Measurements from ENCODE around the gene LRTM2. TPM values are rescaled to one million over a fixed set of nuclear protein-coding genes. Genes with fewer than 3 reads are reported as not detected.

The LRTM2 gene
- total RNA-seq, 1 donor from 2014 or later = not detected

DNA sequence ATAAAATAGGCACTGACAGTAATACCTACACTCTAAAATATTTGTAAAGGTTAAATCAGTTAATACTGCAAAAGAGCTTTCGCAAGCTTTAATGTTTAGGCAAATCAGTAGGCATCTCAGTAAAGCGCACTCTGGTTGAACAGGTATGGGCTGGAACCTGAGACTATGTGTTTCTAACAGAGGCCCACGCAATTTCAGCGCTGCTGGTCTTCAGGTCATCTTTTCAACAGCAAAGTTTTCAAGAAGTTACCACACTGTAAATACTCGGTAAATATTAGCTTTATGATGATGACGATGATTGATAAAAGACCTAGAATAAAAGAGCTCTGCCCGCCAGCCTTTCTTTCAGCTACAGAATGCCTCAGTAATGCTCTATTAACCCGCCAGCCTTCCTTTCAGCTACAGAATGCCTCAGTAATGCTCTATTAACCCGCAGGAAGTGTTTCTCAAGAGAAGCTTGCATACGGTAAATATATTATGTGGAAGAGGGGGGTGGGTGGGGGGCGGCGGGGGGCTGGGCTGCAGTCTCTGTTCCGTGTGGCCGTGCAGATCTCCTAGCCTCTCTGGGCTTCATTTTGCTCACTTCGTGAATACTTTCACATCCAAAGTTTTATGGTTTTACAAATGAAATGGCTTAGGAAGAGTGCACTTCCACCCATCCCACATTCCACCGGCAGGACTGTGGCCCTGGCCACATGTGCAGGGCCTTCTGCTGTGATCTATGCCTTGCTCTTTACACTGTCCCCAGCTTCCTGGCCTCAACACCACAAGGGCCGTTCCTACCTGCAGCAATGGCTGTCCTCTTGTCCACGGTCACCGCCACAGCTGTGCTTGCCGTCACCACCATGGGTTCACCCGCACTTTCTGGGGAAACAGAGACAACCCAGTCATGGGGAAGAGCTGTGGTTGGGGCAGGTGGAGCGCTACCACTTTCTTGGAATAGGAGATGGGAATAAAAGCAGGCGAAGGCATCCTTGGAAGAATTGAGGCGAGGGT, 19.9 kb downstream of the LRTM2 start:
- DNase-seq (ENCODE audit: low read depth) = no peak
- H3K4me3 ChIP-seq (ENCODE audit: low read depth, low read length) = no peak overlapping the region
- TF ChIP-seq, protein P1, sequence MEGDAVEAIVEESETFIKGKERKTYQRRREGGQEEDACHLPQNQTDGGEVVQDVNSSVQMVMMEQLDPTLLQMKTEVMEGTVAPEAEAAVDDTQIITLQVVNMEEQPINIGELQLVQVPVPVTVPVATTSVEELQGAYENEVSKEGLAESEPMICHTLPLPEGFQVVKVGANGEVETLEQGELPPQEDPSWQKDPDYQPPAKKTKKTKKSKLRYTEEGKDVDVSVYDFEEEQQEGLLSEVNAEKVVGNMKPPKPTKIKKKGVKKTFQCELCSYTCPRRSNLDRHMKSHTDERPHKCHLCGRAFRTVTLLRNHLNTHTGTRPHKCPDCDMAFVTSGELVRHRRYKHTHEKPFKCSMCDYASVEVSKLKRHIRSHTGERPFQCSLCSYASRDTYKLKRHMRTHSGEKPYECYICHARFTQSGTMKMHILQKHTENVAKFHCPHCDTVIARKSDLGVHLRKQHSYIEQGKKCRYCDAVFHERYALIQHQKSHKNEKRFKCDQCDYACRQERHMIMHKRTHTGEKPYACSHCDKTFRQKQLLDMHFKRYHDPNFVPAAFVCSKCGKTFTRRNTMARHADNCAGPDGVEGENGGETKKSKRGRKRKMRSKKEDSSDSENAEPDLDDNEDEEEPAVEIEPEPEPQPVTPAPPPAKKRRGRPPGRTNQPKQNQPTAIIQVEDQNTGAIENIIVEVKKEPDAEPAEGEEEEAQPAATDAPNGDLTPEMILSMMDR (conservative IDR thresholded peaks at IDR 0.05; ENCODE audit: low read depth, low read length) = no peak

DNA sequence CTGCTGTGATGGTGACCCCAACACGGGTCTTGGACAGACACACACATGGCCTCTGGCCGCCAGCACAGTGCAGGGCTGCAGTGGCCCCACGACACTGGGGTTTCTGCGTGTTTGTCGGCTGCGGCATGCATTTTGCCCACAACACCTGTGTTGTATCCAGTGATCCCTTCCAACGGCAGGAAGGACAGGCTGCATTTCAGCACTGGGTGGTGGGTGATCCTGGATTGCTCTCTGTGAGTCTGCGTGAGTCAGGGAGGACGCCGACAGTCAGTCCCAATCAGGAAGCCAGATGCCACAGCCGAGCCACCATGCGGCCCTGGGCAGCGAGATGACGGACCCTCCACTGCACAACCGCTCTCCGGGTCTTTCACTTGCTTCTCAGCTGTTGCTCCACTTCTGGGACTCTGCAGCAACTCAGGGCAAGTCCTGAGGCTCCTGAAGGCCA, 20.6 kb downstream of the LRTM2 start:
- H3K4me3 ChIP-seq (ENCODE audit: low read depth, low read length) = no peak overlapping the region
- DNase-seq (ENCODE audit: low read depth) = no peak
- TF ChIP-seq, protein P1 (conservative IDR thresholded peaks at IDR 0.05; ENCODE audit: low read depth, low read length) = no peak

DNA sequence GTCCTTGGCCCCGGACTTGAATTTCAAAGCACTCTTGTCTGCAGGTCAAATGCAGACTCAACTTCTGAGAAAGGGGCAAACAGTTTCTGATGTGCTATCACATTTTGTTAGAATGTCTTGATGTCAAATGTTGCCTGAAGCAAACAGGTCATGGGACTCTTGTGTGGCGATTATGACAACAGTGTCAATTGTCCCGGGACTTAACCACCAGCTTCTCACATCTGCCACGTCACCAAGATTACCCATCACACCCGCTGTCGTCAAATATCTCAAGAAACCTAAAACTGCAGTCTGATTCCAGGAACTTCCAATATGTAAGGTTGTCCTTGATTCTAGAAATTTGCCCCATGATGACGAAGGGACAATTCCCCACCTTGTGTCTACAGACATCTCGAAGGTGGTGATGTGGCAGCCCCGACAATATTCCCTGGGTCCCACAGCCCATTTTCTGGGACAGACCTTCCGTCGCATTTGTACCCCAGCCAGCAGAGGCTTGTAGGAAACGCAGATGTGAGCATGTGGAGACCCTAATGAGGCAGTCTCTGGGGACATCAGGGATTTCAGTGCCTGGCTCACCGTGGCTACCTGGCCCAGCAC, 21.3 kb downstream of the LRTM2 start:
- TF ChIP-seq, protein P1 (conservative IDR thresholded peaks at IDR 0.05; ENCODE audit: low read depth, low read length) = no peak
- no peak overlapping the region for H3K4me3 ChIP-seq (ENCODE audit: low read depth, low read length)

DNA sequence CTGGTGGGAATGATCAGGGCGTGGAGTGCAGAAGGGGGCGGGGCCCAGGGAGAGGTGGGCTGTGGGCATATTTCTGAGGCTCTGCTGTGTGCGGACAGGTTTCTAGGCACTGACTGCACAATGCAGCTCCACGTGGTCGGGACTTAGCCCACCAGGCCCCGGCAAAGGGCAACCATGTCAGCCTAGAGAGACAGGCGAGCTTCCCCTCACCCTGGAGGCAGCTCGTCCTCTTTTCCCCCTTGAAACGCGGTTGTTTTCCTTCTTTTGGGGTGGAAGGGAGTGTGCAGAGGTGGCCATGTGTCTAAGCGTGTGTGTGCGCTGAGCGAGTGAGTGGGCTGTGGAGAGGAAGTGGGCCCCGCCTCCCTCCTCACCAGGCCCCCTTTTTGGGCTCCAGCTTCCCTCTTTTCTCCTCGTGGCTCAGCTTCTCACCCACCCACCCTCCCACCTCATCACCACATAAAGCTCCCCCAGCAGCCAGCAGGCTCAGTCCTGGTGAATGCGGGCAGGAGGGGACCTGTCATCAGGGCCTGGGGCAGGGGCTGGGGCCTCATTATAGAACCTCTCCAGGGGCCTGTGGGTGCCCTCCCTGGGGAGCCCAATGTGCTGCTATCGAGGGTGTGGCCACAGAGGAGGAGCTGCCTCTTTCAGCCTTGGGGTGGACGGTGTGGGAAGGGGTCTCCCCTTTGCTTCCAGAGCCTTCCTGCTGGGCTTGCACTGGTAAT, 22.0 kb downstream of the LRTM2 start:
- TF ChIP-seq, protein P1 (conservative IDR thresholded peaks at IDR 0.05; ENCODE audit: low read depth, low read length) = no peak
- H3K4me3 ChIP-seq (ENCODE audit: low read depth, low read length) = no peak overlapping the region
- DNase-seq (ENCODE audit: low read depth) = no peak

More for the DNA sequence above, 21.3 kb downstream of the LRTM2 start:
- DNase-seq (ENCODE audit: low read depth) = no peak

DNA sequence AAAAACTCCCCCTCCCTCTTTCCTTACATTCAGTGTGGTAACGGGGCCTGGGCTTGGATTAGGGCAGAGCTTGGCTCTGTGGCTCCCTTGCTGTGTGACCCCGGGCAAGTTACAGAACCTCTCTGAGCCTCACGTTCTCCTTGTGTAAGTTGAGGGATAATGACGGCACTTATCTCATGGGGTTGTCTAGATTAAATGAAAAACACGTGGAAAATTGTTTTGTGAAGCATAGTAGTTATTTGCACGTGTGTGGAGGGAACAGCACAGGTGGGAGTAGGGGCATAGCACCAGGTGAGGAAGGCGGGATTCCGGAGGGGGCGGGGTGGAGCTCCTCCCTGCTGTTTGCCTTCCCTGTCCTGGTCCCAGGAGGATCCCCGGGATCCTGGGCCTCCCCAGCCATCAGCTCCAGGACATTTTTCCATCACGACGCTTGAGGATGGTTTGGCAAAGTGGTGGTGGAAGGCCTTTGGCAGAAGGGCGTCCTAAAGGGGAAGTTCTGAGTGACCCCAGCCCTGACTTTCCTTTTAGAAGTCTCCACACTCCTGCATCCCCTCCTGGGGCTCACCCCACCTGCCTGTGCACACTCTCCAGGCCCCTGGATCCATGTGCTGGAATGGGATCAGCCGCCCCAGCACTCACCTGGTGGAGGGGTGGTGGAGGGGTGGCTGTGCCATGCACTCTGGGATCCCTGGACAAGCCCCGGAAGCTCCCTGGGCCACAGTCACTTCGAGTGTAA, 22.7 kb downstream of the LRTM2 start:
- no peak for DNase-seq (ENCODE audit: low read depth)
- no peak overlapping the region for H3K4me3 ChIP-seq (ENCODE audit: low read depth, low read length)
- TF ChIP-seq, protein P1 (conservative IDR thresholded peaks at IDR 0.05; ENCODE audit: low read depth, low read length) = no peak

DNA sequence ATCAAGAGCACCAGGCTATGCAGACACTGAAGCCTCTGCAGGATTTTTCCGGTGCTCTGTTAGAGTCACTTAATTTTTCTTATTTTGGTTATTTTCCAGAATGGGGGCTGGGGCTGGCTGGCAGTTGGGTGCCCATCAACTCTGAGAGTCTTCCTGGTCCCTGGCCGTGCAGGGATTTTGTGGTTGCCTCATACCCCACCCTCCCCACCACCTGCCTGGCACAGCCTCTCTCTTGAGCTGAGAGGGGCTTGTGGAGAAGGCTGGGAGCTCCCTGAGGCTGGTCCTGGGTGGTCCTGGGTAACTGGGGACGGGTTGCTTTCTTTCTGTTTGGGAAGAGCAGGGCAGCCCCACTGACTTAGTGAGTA, 23.3 kb downstream of the LRTM2 start:
- no peak for DNase-seq (ENCODE audit: low read depth)
- no peak overlapping the region for H3K4me3 ChIP-seq (ENCODE audit: low read depth, low read length)
- TF ChIP-seq, protein P1 (conservative IDR thresholded peaks at IDR 0.05; ENCODE audit: low read depth, low read length) = no peak

Measured in epithelial cell of proximal tubule (primary cell).